ENCODE measurements around the gene KRTAP9-1. TPM values are rescaled to one million over a fixed set of nuclear protein-coding genes. Genes with fewer than 3 reads are reported as not detected.
"Not testable (repeated sequence)": the region's sequence is repeated elsewhere in the genome, so short reads cannot be mapped to it uniquely, and the experiment has no call there.

The KRTAP9-1 gene
- total RNA-seq, 4 donors from 2014 or later: 0.91 TPM; not detected in 3

GRCh38 chr17:41231731-41232130 is 42.0 kb downstream of the KRTAP9-1 start:
- no peak for DNase-seq (ENCODE audit: low spot score in 2 of 2)
- intact Hi-C loops (cut with DNase I; ENCODE audit: low total_unique reads): loop anchor here (10.0 kb wide), 1 partner anchor 467 kb away; no protein-coding TSS in a partner anchor
- 87 to 90% methylated on average over 6 of the region's 6 CpGs for WGBS, 2 donors
- H3K4me3 ChIP-seq (ENCODE audit: low read depth, poor library complexity, severe bottlenecking): no peak overlapping the region
- TF ChIP-seq POLR2A (IDR thresholded peaks at IDR 0.05) (no peak), CTCF (IDR thresholded peaks at IDR 0.05) (no peak)

- not testable (repeated sequence) for H3K4me3 ChIP-seq (ENCODE audit: low read depth, poor library complexity, severe bottlenecking); DNase-seq (ENCODE audit: low spot score in 2 of 2)
- intact Hi-C loops (cut with DNase I; ENCODE audit: low total_unique reads): loop anchor here (10.0 kb wide), 1 partner anchor 468 kb away; no protein-coding TSS in a partner anchor
- 88 to 100% methylated on average over 1 of the region's 1 CpG for WGBS, 2 donors
Observed at GRCh38 chr17:41232399-41233105, 42.9 kb downstream of the KRTAP9-1 start, which contains the start of gene KRTAP9-3. TSS of gene KRTAP9-3 (plus strand) at chr17:41232449. CDS start at chr17:41232502, 53 bp downstream.

- intact Hi-C loops (cut with DNase I; ENCODE audit: low total_unique reads): loop anchor here (10.0 kb wide), 1 partner anchor 472 kb away; no protein-coding TSS in a partner anchor
- not testable (repeated sequence) for H3K4me3 ChIP-seq (ENCODE audit: low read depth, poor library complexity, severe bottlenecking); DNase-seq (ENCODE audit: low spot score in 2 of 2)
- WGBS, 2 donors: 71 to 76% methylated on average over 4 of the region's 4 CpGs
Observed at GRCh38 chr17:41237116-41237515, 47.4 kb downstream of the KRTAP9-1 start.

- not testable (repeated sequence) for H3K4me3 ChIP-seq (ENCODE audit: low read depth, poor library complexity, severe bottlenecking); DNase-seq (ENCODE audit: low spot score in 2 of 2)
- 43 to 63% methylated on average over 2 to 3 of the region's 3 CpGs for WGBS, 2 donors
- intact Hi-C loops (cut with DNase I; ENCODE audit: low total_unique reads): loop anchor here (10.0 kb wide), 1 partner anchor 473 kb away; no protein-coding TSS in a partner anchor
Observed at GRCh38 chr17:41237949-41238437, 48.3 kb downstream of the KRTAP9-1 start, which contains the start of gene KRTAP9-8. TSS of gene KRTAP9-8 (plus strand) at chr17:41237999. CDS start at chr17:41238052, 53 bp downstream.

Other genes starting within 250 kb of the KRTAP9-1 start
- gene KRT39, start 222.9 kb upstream of the KRTAP9-1 start, total RNA-seq: 1 to 10 TPM in 1 of 4 donors, under 1 TPM in 1, not detected in 2; 0.51 to 8.8 TPM
- gene KRT40, start 205.6 kb upstream of the KRTAP9-1 start, total RNA-seq: 10 to 100 TPM in 1 of 4 donors, not detected in 3; 12.3 TPM
- 10 to 100 TPM in 1 of 4 donors, not detected in 3; 11.6 TPM for gene KRTAP3-3, start 195.7 kb upstream of the KRTAP9-1 start, total RNA-seq
- 10 to 100 TPM in 1 of 4 donors, not detected in 3; 84.1 TPM for gene KRTAP3-2, start 190.0 kb upstream of the KRTAP9-1 start, total RNA-seq
- gene KRTAP3-1, start 180.8 kb upstream of the KRTAP9-1 start, total RNA-seq: 10 to 100 TPM in 1 of 4 donors, 1 to 10 TPM in 1, not detected in 2; 4.0 to 83.2 TPM
- gene KRTAP1-5, start 162.7 kb upstream of the KRTAP9-1 start, total RNA-seq: 100 to 1,000 TPM in 1 of 4 donors, 10 to 100 TPM in 1, under 1 TPM in 1, not detected in 1; 0.22 to 168 (median 10.9) TPM
- 1 to 10 TPM in 1 of 4 donors, not detected in 3; 4.2 TPM for gene KRTAP1-4, start 159.7 kb upstream of the KRTAP9-1 start, total RNA-seq
- 100 to 1,000 TPM in 1 of 4 donors, 1 to 10 TPM in 1, not detected in 2; 1.6 to 107 TPM for gene KRTAP1-3, start 155.0 kb upstream of the KRTAP9-1 start, total RNA-seq
- 100 to 1,000 TPM in 1 of 4 donors, 1 to 10 TPM in 1, under 1 TPM in 1, not detected in 1; 0.32 to 195 (median 5.1) TPM for gene KRTAP1-1, start 148.4 kb upstream of the KRTAP9-1 start, total RNA-seq
- gene KRTAP2-1, start 142.6 kb upstream of the KRTAP9-1 start, total RNA-seq: 10 to 100 TPM in 1 of 4 donors, 1 to 10 TPM in 1, not detected in 2; 7.0 to 83.9 TPM
- gene KRTAP2-2, start 134.7 kb upstream of the KRTAP9-1 start, total RNA-seq: 10 to 100 TPM in 1 of 4 donors, 1 to 10 TPM in 1, not detected in 2; 3.6 to 58.7 TPM
- 10 to 100 TPM in 1 of 4 donors, 1 to 10 TPM in 1, not detected in 2; 3.9 to 12.8 TPM for gene KRTAP2-3, start 129.8 kb upstream of the KRTAP9-1 start, total RNA-seq
- gene KRTAP2-4, start 124.0 kb upstream of the KRTAP9-1 start, total RNA-seq: 10 to 100 TPM in 1 of 4 donors, not detected in 3; 61.4 TPM
- gene KRTAP4-7, start 105.7 kb upstream of the KRTAP9-1 start, total RNA-seq: 10 to 100 TPM in 1 of 4 donors, 1 to 10 TPM in 1, under 1 TPM in 1, not detected in 1; 0.54 to 73.1 (median 2.4) TPM
- 10 to 100 TPM in 1 of 4 donors, not detected in 3; 27.3 TPM for gene KRTAP4-8, start 91.7 kb upstream of the KRTAP9-1 start, total RNA-seq
- gene KRTAP4-16, start 87.7 kb upstream of the KRTAP9-1 start, total RNA-seq: not detected
- gene KRTAP4-9, start 84.5 kb upstream of the KRTAP9-1 start, total RNA-seq: 10 to 100 TPM in 1 of 4 donors, 1 to 10 TPM in 1, under 1 TPM in 1, not detected in 1; 0.44 to 73.5 (median 2.6) TPM
- 10 to 100 TPM in 1 of 4 donors, under 1 TPM in 1, not detected in 2; 0.89 to 20.6 TPM for gene KRTAP4-11, start 71.5 kb upstream of the KRTAP9-1 start, total RNA-seq
- gene KRTAP4-12, start 65.7 kb upstream of the KRTAP9-1 start, total RNA-seq: 10 to 100 TPM in 1 of 4 donors, not detected in 3; 57.0 TPM
- gene KRTAP4-6, start 49.3 kb upstream of the KRTAP9-1 start, total RNA-seq: 10 to 100 TPM in 1 of 4 donors, under 1 TPM in 1, not detected in 2; 0.25 to 54.3 TPM
- gene KRTAP4-5, start 40.1 kb upstream of the KRTAP9-1 start, total RNA-seq: 10 to 100 TPM in 1 of 4 donors, under 1 TPM in 1, not detected in 2; 0.34 to 14.9 TPM
- gene KRTAP4-4, start 29.1 kb upstream of the KRTAP9-1 start, total RNA-seq: 100 to 1,000 TPM in 1 of 4 donors, under 1 TPM in 1, not detected in 2; 0.84 to 102 TPM
- gene KRTAP4-3, start 21.7 kb upstream of the KRTAP9-1 start, total RNA-seq: 10 to 100 TPM in 1 of 4 donors, 1 to 10 TPM in 1, not detected in 2; 1.2 to 54.0 TPM
- gene KRTAP4-2, start 11.7 kb upstream of the KRTAP9-1 start, total RNA-seq: 10 to 100 TPM in 1 of 4 donors, 1 to 10 TPM in 1, not detected in 2; 5.0 to 75.4 TPM
- gene KRTAP4-1, start 5.0 kb upstream of the KRTAP9-1 start, total RNA-seq: 10 to 100 TPM in 1 of 4 donors, 1 to 10 TPM in 1, not detected in 2; 2.1 to 66.2 TPM
- 100 to 1,000 TPM in 1 of 4 donors, 10 to 100 TPM in 1, not detected in 2; 18.1 to 183 TPM for gene KRTAP9-2, start 36.8 kb downstream of the KRTAP9-1 start, total RNA-seq
- gene KRTAP9-3, start 42.6 kb downstream of the KRTAP9-1 start, total RNA-seq: 100 to 1,000 TPM in 1 of 4 donors, 1 to 10 TPM in 1, under 1 TPM in 1, not detected in 1; 0.27 to 218 (median 8.7) TPM
- 100 to 1,000 TPM in 1 of 4 donors, under 1 TPM in 2, not detected in 1; 0.47 to 120 (median 0.97) TPM for gene KRTAP9-8, start 48.1 kb downstream of the KRTAP9-1 start, total RNA-seq
- 100 to 1,000 TPM in 1 of 4 donors, 1 to 10 TPM in 1, under 1 TPM in 1, not detected in 1; 0.37 to 177 (median 2.1) TPM for gene KRTAP9-4, start 59.8 kb downstream of the KRTAP9-1 start, total RNA-seq
- gene KRTAP9-9, start 65.5 kb downstream of the KRTAP9-1 start, total RNA-seq: 10 to 100 TPM in 1 of 4 donors, 1 to 10 TPM in 1, not detected in 2; 2.1 to 94.5 TPM
- under 1 TPM in 2 of 4 donors, not detected in 2; 0.38 to 0.62 TPM for gene KRTAP9-6, start 75.5 kb downstream of the KRTAP9-1 start, total RNA-seq
- gene KRTAP9-7, start 85.8 kb downstream of the KRTAP9-1 start, total RNA-seq: 10 to 100 TPM in 1 of 4 donors, under 1 TPM in 1, not detected in 2; 0.51 to 17.1 TPM
- 1 to 10 TPM in 1 of 4 donors, not detected in 3; 2.5 TPM for gene KRTAP29-1, start 113.0 kb downstream of the KRTAP9-1 start, total RNA-seq
- gene KRTAP16-1, start 119.4 kb downstream of the KRTAP9-1 start, total RNA-seq: 1 to 10 TPM in 1 of 4 donors, not detected in 3; 5.9 TPM
- gene KRTAP17-1, start 125.8 kb downstream of the KRTAP9-1 start, total RNA-seq: 10 to 100 TPM in 1 of 4 donors, 1 to 10 TPM in 1, not detected in 2; 1.3 to 38.6 TPM
- 10 to 100 TPM in 2 of 4 donors, under 1 TPM in 1, not detected in 1; 0.25 to 73.9 (median 11.0) TPM for gene KRT33A, start 160.9 kb downstream of the KRTAP9-1 start, total RNA-seq
- gene KRT33B, start 179.9 kb downstream of the KRTAP9-1 start, total RNA-seq: 100 to 1,000 TPM in 1 of 4 donors, 1 to 10 TPM in 1, under 1 TPM in 1, not detected in 1; 0.25 to 117 (median 4.4) TPM
- gene KRT34, start 192.4 kb downstream of the KRTAP9-1 start, total RNA-seq: 100 to 1,000 TPM in 1 of 4 donors, 10 to 100 TPM in 1, 1 to 10 TPM in 1, under 1 TPM in 1; 0.72 to 143 (median 6.3) TPM
- gene KRT31, start 207.7 kb downstream of the KRTAP9-1 start, total RNA-seq: 100 to 1,000 TPM in 1 of 4 donors, 10 to 100 TPM in 3; 15.9 to 197 (median 24.1) TPM
- gene KRT37, start 234.7 kb downstream of the KRTAP9-1 start, total RNA-seq: not detected